Activated naive CD4-positive, alpha-beta T cell treated with anti-CD3 and anti-CD28 coated beads, Interleukin-2, amount 50 U/mL, for 24 hours (primary cell): ENCODE data around the gene SLC2A9.

Experiments used
- H3K27ac Mint-ChIP-seq: one replicate; pipeline ENCODE4 v1.8.0; 2021; ENCODE audit warnings: mild to moderate bottlenecking, mixed read lengths
- H3K27me3 Mint-ChIP-seq: one replicate; pipeline ENCODE4 v1.8.0; 2021; ENCODE audit warnings: mixed read lengths
- H3K36me3 Mint-ChIP-seq: one replicate; pipeline ENCODE4 v1.8.0; 2021; ENCODE audit warnings: mixed read lengths
- H3K4me1 Mint-ChIP-seq: one replicate; pipeline ENCODE4 v1.8.0; 2021; ENCODE audit warnings: mixed read lengths
- H3K4me3 Mint-ChIP-seq: one replicate; pipeline ENCODE4 v1.8.0; 2021; ENCODE audit warnings: mild to moderate bottlenecking, mixed read lengths
- H3K9me3 Mint-ChIP-seq: one replicate; pipeline ENCODE4 v1.8.0; 2021; ENCODE audit warnings: mixed read lengths

SLC2A9 gene

DNA sequence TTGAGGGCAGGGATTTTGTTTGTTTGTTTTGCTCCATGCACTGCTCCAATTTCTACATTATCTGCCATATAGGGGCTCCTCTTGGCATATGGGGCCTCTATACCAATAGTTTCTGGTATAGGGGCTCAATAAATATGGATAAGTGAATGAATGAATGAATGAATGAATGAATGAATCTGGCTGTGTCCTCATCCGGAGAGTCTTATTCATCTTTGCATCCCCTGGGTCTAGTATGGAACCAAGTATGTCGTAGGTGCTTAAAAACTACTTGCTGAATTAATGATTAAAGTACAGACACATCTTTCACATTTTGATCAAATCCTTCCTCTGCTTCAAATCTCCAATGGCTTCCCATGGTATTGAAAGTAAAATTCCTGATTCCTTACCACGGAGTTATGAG lies 159.7 kb downstream of the SLC2A9 start:
- no peak overlapping the region for H3K27ac Mint-ChIP-seq
- H3K4me3 Mint-ChIP-seq, result no peak overlapping the region
- peaks cover 2% of the 10 kb centered on the region for H3K36me3 Mint-ChIP-seq
- no peaks in the 10 kb centered on the region for H3K9me3 Mint-ChIP-seq
- H3K27me3 Mint-ChIP-seq, result no peaks in the 10 kb centered on the region
- H3K4me1 Mint-ChIP-seq, result no peaks in the 10 kb centered on the region

DNA sequence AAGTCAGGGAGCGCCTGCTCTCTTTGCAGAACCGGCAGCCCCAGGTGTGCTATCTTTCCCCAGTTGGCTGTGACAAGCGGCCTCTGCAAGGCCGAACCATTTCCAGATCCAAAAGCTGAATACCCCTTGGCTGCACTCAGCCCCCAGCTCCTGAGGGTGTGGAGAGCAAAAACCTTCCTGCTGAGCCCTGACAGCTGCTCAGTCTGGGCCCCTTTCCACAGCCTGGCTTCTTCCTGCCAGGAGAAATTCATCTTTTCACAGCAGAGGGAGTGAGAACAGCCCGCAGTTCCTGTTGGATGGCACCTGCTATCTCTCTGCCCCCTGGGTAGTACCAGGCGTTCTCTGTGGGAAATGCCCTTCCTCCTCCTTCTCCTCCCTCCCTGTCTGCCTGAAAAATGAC lies 161.5 kb downstream of the SLC2A9 start:
- Mint-ChIP-seq H3K4me1 (no peaks in the 10 kb centered on the region), H3K9me3 (peaks cover 10% of the 10 kb centered on the region), H3K4me3 (no peak overlapping the region), H3K27ac (no peak overlapping the region), H3K36me3 (peaks cover 2% of the 10 kb centered on the region), H3K27me3 (no peaks in the 10 kb centered on the region)

DNA sequence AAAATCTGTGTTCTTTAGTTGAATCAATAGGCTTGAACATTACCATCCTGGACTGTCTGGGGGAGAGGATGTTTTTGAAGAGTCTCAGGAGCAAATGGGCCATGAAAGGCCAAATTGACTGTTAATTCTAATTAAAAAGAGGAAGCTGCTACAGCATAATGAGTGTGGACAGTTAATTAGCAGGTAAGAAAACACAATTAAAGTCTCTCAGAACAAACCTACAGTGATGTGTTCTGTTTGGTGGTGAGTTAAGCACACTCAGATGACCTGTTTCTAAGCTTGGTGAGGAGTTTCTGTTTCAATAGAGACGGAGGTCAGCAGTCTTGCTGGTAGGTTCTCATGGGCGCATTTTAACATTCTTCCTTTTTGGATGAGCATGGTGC lies 171.8 kb downstream of the SLC2A9 start:
- Mint-ChIP-seq H3K27me3 (peaks cover 6% of the 10 kb centered on the region), H3K4me3 (no peak overlapping the region), H3K4me1 (no peaks in the 10 kb centered on the region), H3K27ac (no peak overlapping the region), H3K36me3 (no peaks in the 10 kb centered on the region), H3K9me3 (peaks cover 5% of the 10 kb centered on the region)

DNA sequence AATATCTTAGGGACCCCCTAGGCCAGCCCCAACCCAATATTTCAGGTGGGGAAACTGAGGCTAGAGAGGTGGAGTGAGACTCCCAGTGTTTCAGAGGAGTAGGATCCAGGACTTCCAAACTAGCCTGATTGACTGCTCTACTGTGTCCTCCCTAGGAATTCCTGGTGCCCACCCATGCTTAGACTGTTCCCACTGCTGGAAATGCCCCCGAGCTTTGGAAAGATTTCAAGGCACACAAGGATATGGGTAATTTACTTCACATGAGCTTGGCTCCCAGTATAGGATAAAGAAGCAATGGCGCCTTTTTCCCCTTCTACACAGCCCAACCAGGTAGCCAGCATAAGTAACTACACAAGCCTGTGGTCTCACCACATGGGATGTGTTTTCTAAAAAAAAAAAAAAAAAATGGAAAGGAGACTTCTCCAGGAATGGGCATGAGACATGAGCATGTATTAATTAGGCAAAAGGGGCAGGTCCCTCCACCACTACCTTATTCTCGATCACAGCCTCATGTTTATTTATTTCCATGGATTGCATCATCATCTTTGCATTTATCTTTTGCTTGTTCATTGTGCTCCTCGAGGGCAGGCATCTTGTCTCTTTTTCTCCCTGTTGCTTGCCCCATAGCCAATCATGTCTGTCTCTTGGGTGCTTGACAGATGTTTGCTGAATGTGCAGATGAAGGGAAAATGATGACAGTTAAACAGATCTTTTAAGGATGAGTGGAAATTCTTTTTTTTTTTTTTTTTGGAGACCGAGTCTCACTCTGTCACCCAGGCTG lies 173.1 kb downstream of the SLC2A9 start:
- no peaks in the 10 kb centered on the region for H3K36me3 Mint-ChIP-seq
- peaks cover 7% of the 10 kb centered on the region for H3K27me3 Mint-ChIP-seq
- H3K27ac Mint-ChIP-seq, result no peak overlapping the region
- H3K4me3 Mint-ChIP-seq, result no peak overlapping the region
- peaks cover 5% of the 10 kb centered on the region for H3K9me3 Mint-ChIP-seq
- H3K4me1 Mint-ChIP-seq, result no peaks in the 10 kb centered on the region

DNA sequence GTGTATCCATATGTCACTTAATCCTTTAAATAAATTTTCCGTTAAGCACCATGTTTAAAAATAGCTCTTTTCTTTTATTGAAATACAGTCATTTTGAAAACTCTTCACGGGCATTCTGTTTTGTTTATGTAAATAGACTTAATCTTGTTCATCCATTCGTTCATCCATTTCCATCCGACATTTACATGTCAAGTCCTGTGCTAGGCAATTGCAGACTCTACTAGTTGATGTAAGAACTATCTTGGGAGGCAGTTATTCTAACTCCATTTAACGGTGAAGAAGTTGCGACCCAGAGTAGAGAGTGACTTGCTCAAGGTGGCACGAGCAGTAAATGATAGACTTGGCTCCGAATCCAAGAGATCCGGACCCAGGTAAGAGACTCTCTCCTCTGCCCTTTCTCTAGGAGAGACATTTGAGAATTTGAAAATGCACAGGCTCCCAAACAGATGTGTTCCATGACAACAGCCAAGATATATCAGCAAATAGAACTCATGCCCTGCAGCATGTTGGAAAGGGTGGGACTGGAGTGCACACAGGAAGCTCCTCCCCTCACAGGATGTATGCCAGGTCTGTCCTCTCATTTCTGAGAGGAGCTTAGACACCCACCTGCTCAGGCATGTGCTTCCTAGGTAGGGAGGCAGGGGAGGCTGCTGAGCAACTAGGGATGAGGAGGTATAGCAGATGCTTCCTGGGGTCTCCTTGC lies 175.4 kb downstream of the SLC2A9 start:
- no peaks in the 10 kb centered on the region for H3K36me3 Mint-ChIP-seq
- no peaks in the 10 kb centered on the region for H3K4me1 Mint-ChIP-seq
- peaks cover 6% of the 10 kb centered on the region for H3K27me3 Mint-ChIP-seq
- H3K27ac Mint-ChIP-seq, result no peak overlapping the region
- H3K9me3 Mint-ChIP-seq, result peaks cover 12% of the 10 kb centered on the region
- H3K4me3 Mint-ChIP-seq, result no peak overlapping the region

DNA sequence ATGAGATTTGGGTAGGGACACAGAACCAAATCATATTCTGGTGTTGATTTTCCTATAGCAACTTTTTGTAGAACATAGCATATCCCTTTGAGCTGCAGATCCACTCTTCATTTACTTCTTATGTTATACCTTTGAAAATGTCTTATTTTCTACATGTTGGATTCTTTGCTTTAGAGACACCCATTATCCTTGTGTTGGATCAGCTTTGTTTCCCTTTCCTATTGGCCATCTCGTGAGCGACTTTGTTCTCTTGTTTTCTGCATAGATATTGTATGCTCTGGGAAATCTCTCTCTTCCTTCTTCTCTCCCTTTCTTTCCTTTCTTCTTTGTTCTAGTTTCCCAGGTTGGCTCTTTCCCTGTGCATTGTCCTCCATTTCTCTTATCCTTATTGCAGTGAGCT lies 180.2 kb downstream of the SLC2A9 start:
- H3K9me3 Mint-ChIP-seq, result peaks cover 18% of the 10 kb centered on the region
- no peak overlapping the region for H3K27ac Mint-ChIP-seq
- H3K27me3 Mint-ChIP-seq, result peaks cover 9% of the 10 kb centered on the region

DNA sequence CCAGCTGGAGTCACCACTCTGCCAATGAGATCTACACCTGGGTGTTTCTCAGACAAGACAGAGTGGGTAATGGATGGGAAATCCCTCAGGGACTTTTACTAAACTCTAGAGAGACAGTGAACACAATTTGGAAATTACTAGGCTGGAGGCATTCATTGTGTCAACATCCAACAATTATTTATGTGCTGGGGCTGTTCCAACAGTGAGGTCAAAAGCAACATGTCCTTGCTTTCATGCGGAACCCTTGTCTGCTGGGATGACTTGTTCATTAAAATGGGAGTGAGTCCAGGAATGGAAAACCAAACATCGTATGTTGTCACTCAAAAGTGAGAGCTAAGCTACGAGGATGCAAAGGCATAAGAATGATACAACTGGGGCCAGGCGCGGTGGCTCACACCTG lies 185.9 kb downstream of the SLC2A9 start:
- Mint-ChIP-seq H3K36me3 (peaks cover 3% of the 10 kb centered on the region), H3K4me1 (no peaks in the 10 kb centered on the region), H3K27ac (no peak overlapping the region), H3K4me3 (no peak overlapping the region), H3K9me3 (peaks cover 4% of the 10 kb centered on the region), H3K27me3 (peaks cover 5% of the 10 kb centered on the region)

More for the DNA sequence above, 180.2 kb downstream of the SLC2A9 start:
- no peaks in the 10 kb centered on the region for H3K4me1 Mint-ChIP-seq
- peaks cover 3% of the 10 kb centered on the region for H3K36me3 Mint-ChIP-seq
- H3K4me3 Mint-ChIP-seq, result no peak overlapping the region

DNA sequence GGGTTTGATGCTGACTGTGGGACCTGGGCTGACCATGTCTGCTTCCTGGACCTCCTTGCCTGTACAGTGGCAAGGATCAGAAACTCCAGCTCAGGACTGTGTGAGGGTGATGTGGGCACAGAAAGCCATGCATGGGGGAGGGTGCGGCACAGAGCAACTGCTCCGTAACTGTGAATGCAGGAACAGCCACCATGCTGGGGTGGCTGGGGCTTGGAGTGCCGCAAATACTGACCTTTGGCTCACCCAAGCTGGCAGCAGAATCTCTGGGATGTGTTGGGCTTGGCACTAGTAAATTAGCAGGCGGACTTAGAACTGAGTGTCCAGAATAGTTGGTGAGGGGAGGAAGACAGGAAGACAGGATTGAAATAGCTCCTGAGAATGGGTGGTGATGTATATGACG lies 187.9 kb downstream of the SLC2A9 start:
- Mint-ChIP-seq H3K4me1 (no peaks in the 10 kb centered on the region), H3K27me3 (peaks cover 2% of the 10 kb centered on the region), H3K4me3 (no peak overlapping the region), H3K9me3 (no peaks in the 10 kb centered on the region), H3K36me3 (no peaks in the 10 kb centered on the region), H3K27ac (no peak overlapping the region)

DNA sequence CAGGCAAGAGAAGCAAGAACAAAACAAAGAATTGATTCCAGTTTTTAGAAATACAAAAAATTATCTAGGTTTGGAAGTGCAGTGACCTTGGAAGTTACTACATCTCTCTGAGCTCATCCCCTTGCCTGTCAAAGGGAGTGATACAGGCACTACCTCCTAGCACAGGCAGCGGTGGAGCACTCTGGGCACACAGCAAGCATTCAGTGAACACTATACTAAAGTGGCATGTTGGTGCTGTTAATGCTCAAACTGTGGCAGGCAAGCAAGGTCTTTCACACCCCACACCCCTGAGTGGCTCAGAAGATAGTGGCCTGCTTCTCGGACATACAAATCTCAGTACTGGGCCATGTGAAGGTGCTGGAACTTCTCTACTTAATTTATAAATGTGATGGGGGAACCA lies 188.7 kb downstream of the SLC2A9 start:
- H3K36me3 Mint-ChIP-seq, result no peaks in the 10 kb centered on the region

DNA sequence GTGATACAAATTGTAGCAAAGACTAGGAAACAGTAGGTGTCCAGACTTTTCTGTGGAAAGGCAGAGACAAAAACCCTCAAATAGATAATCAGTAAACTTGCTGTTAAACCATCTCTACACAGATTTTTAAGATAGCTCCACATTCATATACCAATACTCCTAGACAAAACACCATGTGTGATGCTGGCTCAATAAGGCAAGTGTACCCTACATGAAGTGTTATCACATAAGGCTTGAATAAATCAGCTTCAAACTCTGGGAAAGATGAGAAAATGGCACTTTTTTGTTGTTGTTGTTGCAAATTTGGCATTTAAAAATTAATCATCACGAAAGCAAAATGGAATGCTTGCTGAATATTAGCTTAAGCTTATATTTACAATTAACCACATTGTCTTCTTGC lies 194.7 kb downstream of the SLC2A9 start:
- Mint-ChIP-seq H3K27me3 (peaks cover 5% of the 10 kb centered on the region), H3K9me3 (no peaks in the 10 kb centered on the region), H3K4me3 (no peak overlapping the region), H3K27ac (no peak overlapping the region), H3K36me3 (no peaks in the 10 kb centered on the region), H3K4me1 (peaks cover 6% of the 10 kb centered on the region)

More for the DNA sequence above, 188.7 kb downstream of the SLC2A9 start:
- Mint-ChIP-seq H3K27ac (no peak overlapping the region), H3K4me3 (no peak overlapping the region), H3K27me3 (peaks cover 2% of the 10 kb centered on the region), H3K4me1 (no peaks in the 10 kb centered on the region), H3K9me3 (no peaks in the 10 kb centered on the region)

DNA sequence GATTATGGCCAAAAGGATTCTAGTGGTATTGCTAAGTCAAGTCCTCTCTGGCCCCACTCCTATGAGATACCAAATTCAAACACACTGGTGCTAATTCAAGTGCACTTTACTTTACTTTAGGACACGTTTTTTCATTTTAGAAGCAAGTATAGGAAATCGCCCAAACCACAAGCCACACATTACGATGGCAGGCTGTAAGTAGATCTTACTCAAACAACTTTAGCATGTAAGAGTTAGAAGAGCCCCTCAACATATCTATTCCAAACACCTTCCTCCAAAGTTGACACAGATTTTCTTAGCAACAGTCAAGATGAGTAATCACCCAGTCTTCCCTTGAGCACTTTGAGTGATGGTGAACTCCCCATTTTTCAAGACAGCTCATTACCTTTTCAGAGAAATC lies 196.2 kb downstream of the SLC2A9 start:
- H3K27ac Mint-ChIP-seq, result no peak overlapping the region
- no peaks in the 10 kb centered on the region for H3K36me3 Mint-ChIP-seq
- H3K27me3 Mint-ChIP-seq, result peaks cover 5% of the 10 kb centered on the region
- no peaks in the 10 kb centered on the region for H3K9me3 Mint-ChIP-seq
- H3K4me3 Mint-ChIP-seq, result no peak overlapping the region
- H3K4me1 Mint-ChIP-seq, result peaks cover 6% of the 10 kb centered on the region

DNA sequence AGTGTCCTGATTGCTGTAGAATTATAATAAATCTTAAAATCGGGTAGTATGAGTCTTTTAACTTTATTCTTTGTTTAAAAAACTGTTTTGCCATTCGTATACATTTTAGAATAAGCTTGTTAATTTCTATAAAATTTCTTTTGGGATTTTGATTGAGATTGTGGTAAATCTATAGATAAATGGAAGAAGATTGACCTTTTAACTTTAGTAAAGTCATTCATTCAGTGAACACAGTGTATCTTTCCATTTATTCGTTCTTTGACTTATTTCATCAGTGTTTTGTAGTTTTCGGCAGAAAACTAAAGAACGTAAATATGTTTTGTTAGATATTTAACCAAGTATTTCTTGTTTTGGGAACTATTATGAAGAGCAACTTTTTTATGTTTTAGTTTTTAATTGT lies 201.0 kb downstream of the SLC2A9 start:
- Mint-ChIP-seq H3K4me3 (no peak overlapping the region), H3K4me1 (peaks cover 2% of the 10 kb centered on the region), H3K36me3 (no peaks in the 10 kb centered on the region), H3K27ac (no peak overlapping the region), H3K27me3 (peaks cover 7% of the 10 kb centered on the region), H3K9me3 (no peaks in the 10 kb centered on the region)

DNA sequence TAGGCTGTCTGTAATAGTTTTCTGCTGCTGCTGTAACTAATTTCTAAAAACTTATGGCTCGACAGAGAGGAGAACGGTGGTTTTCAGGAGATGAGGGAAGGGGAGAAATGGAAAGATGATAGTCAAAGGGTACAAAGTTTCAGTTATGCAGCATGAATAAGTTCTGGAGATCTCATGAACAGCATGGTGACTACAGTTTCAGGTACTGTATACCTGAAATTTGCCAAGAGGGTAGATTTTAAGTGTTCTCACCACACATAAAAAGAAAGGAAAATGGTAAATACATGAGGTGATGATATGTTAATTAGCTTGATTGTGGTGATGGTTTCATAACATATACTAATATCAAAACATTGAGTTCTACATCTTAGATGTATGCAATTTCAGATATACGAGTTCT lies 205.0 kb downstream of the SLC2A9 start:
- Mint-ChIP-seq H3K9me3 (no peaks in the 10 kb centered on the region), H3K27me3 (peaks cover 3% of the 10 kb centered on the region), H3K4me1 (no peaks in the 10 kb centered on the region), H3K36me3 (no peaks in the 10 kb centered on the region), H3K4me3 (no peak overlapping the region), H3K27ac (no peak overlapping the region)

DNA sequence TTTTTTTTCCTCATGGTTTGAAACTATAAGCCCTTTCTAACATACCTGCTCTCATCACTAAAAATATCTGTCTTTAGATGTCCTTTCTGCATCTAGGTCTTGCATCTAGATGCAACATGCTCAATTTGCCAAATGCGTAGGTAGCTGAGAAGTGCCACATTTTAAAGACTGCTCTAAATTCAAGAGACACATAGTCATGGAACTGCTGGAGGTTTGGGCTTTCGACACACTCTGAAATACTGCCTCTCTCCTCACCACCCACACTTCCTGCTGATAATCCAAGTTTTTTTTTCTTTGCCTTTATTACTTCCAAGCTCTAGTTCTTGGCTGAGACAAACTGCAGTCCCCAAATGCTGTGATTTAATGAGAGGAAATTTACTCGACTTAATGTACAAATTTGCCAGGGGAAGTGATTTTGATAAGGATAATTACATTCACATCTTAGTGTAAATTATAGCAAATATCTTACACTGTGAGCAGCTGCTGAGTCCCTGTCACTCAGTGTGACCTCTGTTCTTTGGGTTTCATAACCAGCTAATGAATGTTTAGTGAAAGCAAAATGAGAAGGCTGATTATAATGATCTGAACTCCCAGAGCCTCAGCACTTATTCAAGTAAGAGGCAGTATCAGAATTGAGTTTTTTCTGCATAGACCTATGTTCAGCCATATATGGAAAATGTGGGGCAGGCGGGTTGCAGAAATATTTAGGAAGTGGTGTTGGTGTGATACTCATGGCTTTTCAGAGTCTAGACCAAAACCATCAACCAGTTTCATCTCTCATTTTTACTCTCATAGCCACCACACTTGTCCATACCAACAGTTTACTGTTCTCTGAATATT lies 208.6 kb downstream of the SLC2A9 start:
- H3K4me3 Mint-ChIP-seq, result no peak overlapping the region
- peaks cover 5% of the 10 kb centered on the region for H3K27me3 Mint-ChIP-seq
- no peaks in the 10 kb centered on the region for H3K36me3 Mint-ChIP-seq
- H3K4me1 Mint-ChIP-seq, result no peaks in the 10 kb centered on the region
- no peaks in the 10 kb centered on the region for H3K9me3 Mint-ChIP-seq
- H3K27ac Mint-ChIP-seq, result no peak overlapping the region

DNA sequence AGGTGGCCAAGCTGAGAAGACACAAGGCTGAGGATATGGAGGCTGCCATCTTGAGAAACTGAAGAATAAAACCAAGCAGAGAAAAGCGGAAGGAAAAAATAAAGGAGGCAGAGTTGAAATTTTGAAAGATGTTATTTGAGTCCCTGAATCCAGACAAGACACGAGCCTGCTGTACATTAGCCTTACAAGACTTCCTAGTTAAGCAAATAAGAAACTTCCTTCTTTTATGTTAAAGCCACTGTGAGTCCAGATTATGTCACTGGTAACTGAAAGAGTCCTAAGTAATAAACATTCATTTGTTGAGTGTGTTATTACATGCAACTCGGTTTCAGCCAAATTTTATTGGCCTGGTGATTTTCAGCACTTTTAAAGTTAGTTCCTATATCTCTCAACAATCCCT lies 209.5 kb downstream of the SLC2A9 start:
- peaks cover 5% of the 10 kb centered on the region for H3K27me3 Mint-ChIP-seq
- no peaks in the 10 kb centered on the region for H3K36me3 Mint-ChIP-seq
- no peaks in the 10 kb centered on the region for H3K4me1 Mint-ChIP-seq
- no peak overlapping the region for H3K27ac Mint-ChIP-seq
- no peaks in the 10 kb centered on the region for H3K9me3 Mint-ChIP-seq
- no peak overlapping the region for H3K4me3 Mint-ChIP-seq

DNA sequence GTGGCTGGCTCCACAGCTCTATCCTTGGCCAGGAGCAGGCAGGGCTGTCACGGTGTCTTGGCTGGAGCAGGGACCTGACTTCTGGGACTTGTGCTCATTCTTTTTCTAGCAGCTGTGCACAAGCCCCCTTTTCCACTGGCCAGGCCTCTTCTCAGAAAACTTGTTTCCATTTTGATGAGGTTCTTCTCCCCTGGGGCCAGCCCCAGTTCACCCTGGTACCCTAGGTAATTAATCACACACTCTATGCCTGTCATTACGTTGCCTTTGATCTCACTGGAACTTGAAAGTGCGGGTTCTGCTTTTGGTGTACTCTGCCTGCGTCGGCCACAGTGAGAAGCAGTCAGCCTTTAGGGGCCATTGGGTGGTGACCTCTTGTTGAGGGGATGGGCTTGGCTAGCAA lies 213.2 kb downstream of the SLC2A9 start:
- Mint-ChIP-seq H3K4me1 (no peaks in the 10 kb centered on the region), H3K4me3 (no peak overlapping the region), H3K27me3 (peaks cover 5% of the 10 kb centered on the region)

More for the DNA sequence above, 213.2 kb downstream of the SLC2A9 start:
- Mint-ChIP-seq H3K9me3 (no peaks in the 10 kb centered on the region), H3K27ac (no peak overlapping the region), H3K36me3 (no peaks in the 10 kb centered on the region)
